ENCODE measurements around the gene AGMO. TPM values are rescaled to one million over a fixed set of nuclear protein-coding genes. Genes with fewer than 3 reads are reported as not detected.
"Not testable (repeated sequence)": the region's sequence is repeated elsewhere in the genome, so short reads cannot be mapped to it uniquely, and the experiment has no call there.

Gene AGMO
- polyA plus RNA-seq, 10 donors: 0.20 to 0.71 (median 0.38) TPM

- DNase-seq: peak in 2 of 3 donors; percentile 42 to 77
Measured at GRCh38 chr7:15326044-15326644, 235.7 kb downstream of the AGMO start.

- peak in 1 of 3 donors; percentile 58 for DNase-seq
Measured at GRCh38 chr7:15323550-15323949, 238.3 kb downstream of the AGMO start.

GRCh38 chr7:15317215-15317614, 244.6 kb downstream of the AGMO start:
- no peak for DNase-seq

- no peak for DNase-seq
Measured at GRCh38 chr7:15315678-15316077, 246.1 kb downstream of the AGMO start.

- DNase-seq: no peak
Measured at GRCh38 chr7:15314922-15315321, 246.9 kb downstream of the AGMO start.

GRCh38 chr7:15313361-15313760, 248.5 kb downstream of the AGMO start:
- DNase-seq: no peak

- peak; percentile 58 to 76 (median 69) for DNase-seq
Measured at GRCh38 chr7:15309872-15310271, 251.9 kb downstream of the AGMO start.

- DNase-seq: no peak
Measured at GRCh38 chr7:15308821-15309220, 253.0 kb downstream of the AGMO start.

GRCh38 chr7:15306296-15306695, 255.5 kb downstream of the AGMO start:
- no peak for DNase-seq

GRCh38 chr7:15305002-15305600, 256.7 kb downstream of the AGMO start:
- no peak for DNase-seq

GRCh38 chr7:15303357-15303756, 258.5 kb downstream of the AGMO start:
- DNase-seq: no peak

GRCh38 chr7:15300986-15301385, 260.8 kb downstream of the AGMO start:
- not testable (repeated sequence) for DNase-seq

- DNase-seq: no peak
Measured at GRCh38 chr7:15292138-15292537, 269.7 kb downstream of the AGMO start.

GRCh38 chr7:15291699-15292098, 270.1 kb downstream of the AGMO start:
- no peak for DNase-seq

- DNase-seq: peak; percentile 41 to 79 (median 71)
Measured at GRCh38 chr7:15288741-15289140, 273.1 kb downstream of the AGMO start.

GRCh38 chr7:15284396-15284795, 277.4 kb downstream of the AGMO start:
- no peak for DNase-seq

- DNase-seq: peak in 2 of 3 donors; percentile 15 to 34
Measured at GRCh38 chr7:15280078-15280733, 281.6 kb downstream of the AGMO start.

GRCh38 chr7:15279640-15280039, 282.2 kb downstream of the AGMO start:
- no peak for DNase-seq

- no peak for DNase-seq
Measured at GRCh38 chr7:15257689-15258088, 304.1 kb downstream of the AGMO start.

- no peak for DNase-seq
Measured at GRCh38 chr7:15252181-15252580, 309.6 kb downstream of the AGMO start.

- no peak for DNase-seq
Measured at GRCh38 chr7:15248514-15248913, 313.3 kb downstream of the AGMO start.

- no peak for DNase-seq
Measured at GRCh38 chr7:15245831-15246230, 316.0 kb downstream of the AGMO start.

- DNase-seq: no peak
Measured at GRCh38 chr7:15239801-15240200, 322.0 kb downstream of the AGMO start.
